ENCODE measurements around the gene IL12B.

Gene IL12B

GRCh38 chr5:159340511-159340910, 10.2 kb upstream of the IL12B start:
- H3K9me3 Mint-ChIP-seq = peaks cover 10% of the 10 kb centered on the region
- no peak overlapping the region for H3K4me3 Mint-ChIP-seq
- no peaks in the 10 kb centered on the region for H3K36me3 Mint-ChIP-seq
- H3K27me3 Mint-ChIP-seq = no peaks in the 10 kb centered on the region
- no peak overlapping the region for H3K27ac Mint-ChIP-seq
- H3K4me1 Mint-ChIP-seq = peaks cover 51% of the 10 kb centered on the region

- no peaks in the 10 kb centered on the region for H3K27me3 Mint-ChIP-seq
- H3K36me3 Mint-ChIP-seq = no peaks in the 10 kb centered on the region
- H3K4me3 Mint-ChIP-seq = no peak overlapping the region
- H3K9me3 Mint-ChIP-seq = peaks cover 10% of the 10 kb centered on the region
- peaks cover 54% of the 10 kb centered on the region for H3K4me1 Mint-ChIP-seq
- H3K27ac Mint-ChIP-seq = no peak overlapping the region
These were observed 9.2 kb upstream of the IL12B start for GRCh38 chr5:159339460-159339859.

GRCh38 chr5:159338118-159338517, 7.8 kb upstream of the IL12B start:
- peaks cover 54% of the 10 kb centered on the region for H3K4me1 Mint-ChIP-seq
- H3K27ac Mint-ChIP-seq = peak overlapping the region; percentile 57
- H3K4me3 Mint-ChIP-seq = peak overlapping the region; percentile 53

GRCh38 chr5:159337016-159337955, 7.0 kb upstream of the IL12B start:
- Mint-ChIP-seq H3K4me3 (peak overlapping the region; percentile 53), H3K27ac (peak overlapping the region; percentile 57), H3K36me3 (no peaks in the 10 kb centered on the region), H3K27me3 (no peaks in the 10 kb centered on the region), H3K9me3 (peaks cover 5% of the 10 kb centered on the region), H3K4me1 (peaks cover 53% of the 10 kb centered on the region)

More at GRCh38 chr5:159338118-159338517, 7.8 kb upstream of the IL12B start:
- Mint-ChIP-seq H3K27me3 (no peaks in the 10 kb centered on the region), H3K36me3 (no peaks in the 10 kb centered on the region), H3K9me3 (peaks cover 5% of the 10 kb centered on the region)

GRCh38 chr5:159336586-159336985, 6.3 kb upstream of the IL12B start:
- H3K4me1 Mint-ChIP-seq = peaks cover 53% of the 10 kb centered on the region

GRCh38 chr5:159333545-159333925, 3.2 kb upstream of the IL12B start:
- Mint-ChIP-seq H3K27me3 (peaks cover 3% of the 10 kb centered on the region), H3K4me3 (no peak overlapping the region), H3K4me1 (peaks cover 43% of the 10 kb centered on the region), H3K27ac (no peak overlapping the region), H3K36me3 (no peaks in the 10 kb centered on the region), H3K9me3 (no peaks in the 10 kb centered on the region)

More at GRCh38 chr5:159336586-159336985, 6.3 kb upstream of the IL12B start:
- H3K27me3 Mint-ChIP-seq = no peaks in the 10 kb centered on the region
- peaks cover 5% of the 10 kb centered on the region for H3K9me3 Mint-ChIP-seq
- no peak overlapping the region for H3K4me3 Mint-ChIP-seq
- peak overlapping the region; percentile 46 for H3K27ac Mint-ChIP-seq
- H3K36me3 Mint-ChIP-seq = no peaks in the 10 kb centered on the region

- peaks cover 38% of the 10 kb centered on the region for H3K4me1 Mint-ChIP-seq
- H3K27ac Mint-ChIP-seq = no peak overlapping the region
- peaks cover 3% of the 10 kb centered on the region for H3K27me3 Mint-ChIP-seq
- no peaks in the 10 kb centered on the region for H3K9me3 Mint-ChIP-seq
- no peak overlapping the region for H3K4me3 Mint-ChIP-seq
- no peaks in the 10 kb centered on the region for H3K36me3 Mint-ChIP-seq
These were observed 2.7 kb upstream of the IL12B start for GRCh38 chr5:159332800-159333544.

- H3K4me1 Mint-ChIP-seq = peaks cover 21% of the 10 kb centered on the region
- H3K27ac Mint-ChIP-seq = peak overlapping the region; percentile 47
- H3K4me3 Mint-ChIP-seq = peak overlapping the region; percentile 72
- no peaks in the 10 kb centered on the region for H3K9me3 Mint-ChIP-seq
- no peaks in the 10 kb centered on the region for H3K36me3 Mint-ChIP-seq
- H3K27me3 Mint-ChIP-seq = peaks cover 3% of the 10 kb centered on the region
These were observed 1.0 kb upstream of the IL12B start for GRCh38 chr5:159331093-159331973.

GRCh38 chr5:159324986-159325385, 5.3 kb downstream of the IL12B start:
- Mint-ChIP-seq H3K27me3 (peaks cover under 1% of the 10 kb centered on the region), H3K4me3 (no peak overlapping the region), H3K4me1 (no peaks in the 10 kb centered on the region), H3K9me3 (no peaks in the 10 kb centered on the region), H3K27ac (no peak overlapping the region), H3K36me3 (no peaks in the 10 kb centered on the region)

GRCh38 chr5:159324102-159324755, 6.1 kb downstream of the IL12B start:
- H3K4me1 Mint-ChIP-seq = no peaks in the 10 kb centered on the region
- H3K27ac Mint-ChIP-seq = no peak overlapping the region
- no peaks in the 10 kb centered on the region for H3K36me3 Mint-ChIP-seq
- H3K27me3 Mint-ChIP-seq = no peaks in the 10 kb centered on the region
- no peaks in the 10 kb centered on the region for H3K9me3 Mint-ChIP-seq
- no peak overlapping the region for H3K4me3 Mint-ChIP-seq

GRCh38 chr5:159322180-159322579, 8.1 kb downstream of the IL12B start:
- no peak overlapping the region for H3K27ac Mint-ChIP-seq
- H3K4me1 Mint-ChIP-seq = no peaks in the 10 kb centered on the region
- H3K27me3 Mint-ChIP-seq = no peaks in the 10 kb centered on the region
- no peaks in the 10 kb centered on the region for H3K9me3 Mint-ChIP-seq
- no peak overlapping the region for H3K4me3 Mint-ChIP-seq
- no peaks in the 10 kb centered on the region for H3K36me3 Mint-ChIP-seq

GRCh38 chr5:159319832-159320231, 10.5 kb downstream of the IL12B start:
- H3K27ac Mint-ChIP-seq = no peak overlapping the region
- no peaks in the 10 kb centered on the region for H3K27me3 Mint-ChIP-seq
- no peaks in the 10 kb centered on the region for H3K9me3 Mint-ChIP-seq
- no peak overlapping the region for H3K4me3 Mint-ChIP-seq
- no peaks in the 10 kb centered on the region for H3K36me3 Mint-ChIP-seq
- no peaks in the 10 kb centered on the region for H3K4me1 Mint-ChIP-seq

GRCh38 chr5:159319363-159319762, 10.9 kb downstream of the IL12B start:
- no peak overlapping the region for H3K4me3 Mint-ChIP-seq
- H3K4me1 Mint-ChIP-seq = no peaks in the 10 kb centered on the region
- H3K36me3 Mint-ChIP-seq = no peaks in the 10 kb centered on the region
- no peaks in the 10 kb centered on the region for H3K27me3 Mint-ChIP-seq
- no peaks in the 10 kb centered on the region for H3K9me3 Mint-ChIP-seq
- no peak overlapping the region for H3K27ac Mint-ChIP-seq

GRCh38 chr5:159318448-159318847, 11.8 kb downstream of the IL12B start:
- no peaks in the 10 kb centered on the region for H3K9me3 Mint-ChIP-seq
- no peak overlapping the region for H3K27ac Mint-ChIP-seq
- H3K4me1 Mint-ChIP-seq = no peaks in the 10 kb centered on the region
- no peaks in the 10 kb centered on the region for H3K36me3 Mint-ChIP-seq
- peaks cover 2% of the 10 kb centered on the region for H3K27me3 Mint-ChIP-seq
- no peak overlapping the region for H3K4me3 Mint-ChIP-seq

GRCh38 chr5:159317849-159318248, 12.4 kb downstream of the IL12B start:
- H3K36me3 Mint-ChIP-seq = no peaks in the 10 kb centered on the region
- H3K27me3 Mint-ChIP-seq = peaks cover 2% of the 10 kb centered on the region
- H3K9me3 Mint-ChIP-seq = no peaks in the 10 kb centered on the region
- H3K27ac Mint-ChIP-seq = no peak overlapping the region
- no peak overlapping the region for H3K4me3 Mint-ChIP-seq
- H3K4me1 Mint-ChIP-seq = no peaks in the 10 kb centered on the region
